HCT116 (cell line): ENCODE results near the gene ZNF333. TPM values are rescaled to one million over a fixed set of nuclear protein-coding genes. Genes with fewer than 3 reads are reported as not detected.

Experiments used
- ATAC-seq: fragments of 200-7000 bp; cut with Tn5 transposase; 2 replicates; pipeline ENCODE4 v1.9.1; 2020; ENCODE audit warnings: mild to moderate bottlenecking, moderate library complexity
- BruUV-seq: library from RNA; stranded (reverse); fragments of 400-500 nt; replicated peaks from 2 replicates; lab custom pipeline; 2021; lab: Mats Ljungman, UMichigan
- CTCF ChIA-PET: fragments of 300-600 bp; sonication (Branson Sonifier 250); formaldehyde crosslinking; loops from one replicate; lab custom pipeline; 2021; ENCODE audit warnings: antibody characterized with exemption; lab: Charles Lee
- POLR2A ChIA-PET: fragments of 300-600, 350-600 bp; sonication (Branson Sonifier 250); formaldehyde crosslinking; loops from one replicate; lab custom pipeline; 2021; ENCODE audit warnings: antibody characterized with exemption; lab: Charles Lee
- RAD21 ChIA-PET, 2 experiments: fragments of 300-600 bp; sonication (Branson Sonifier 250); formaldehyde crosslinking; loops; one replicate each; lab custom pipeline; 2023; ENCODE audit warnings: low total read pairs in 2 of 2; ENCODE audit not compliant: uncharacterized antibody in 2 of 2, unreplicated experiment in 2 of 2, low non-redundant PET in 1 of 2; lab: Charles Lee
- DNase-seq: peaks from one replicate; pipeline ENCODE4 v3.0.0-alpha.2; 2010; ENCODE audit warnings: low read depth, low spot score
- H2AFZ ChIP-seq: fragments of 200-600 bp; shearing (Covaris generic), sonication (generic); 2 replicates; pipeline ENCODE4 v1.6.1; 2017; ENCODE audit warnings: low read depth, mixed run types, mixed read lengths, antibody characterized with exemption, low read length; ENCODE audit not compliant: poor library complexity, severe bottlenecking
- H3K27ac ChIP-seq: 2 replicates; pipeline ENCODE4 v1.5.1; 2012; ENCODE audit warnings: low read depth, low read length
- H3K27me3 ChIP-seq: fragments of 200-600 bp; sonication (generic); 2 replicates; pipeline ENCODE4 v1.6.1; 2016; ENCODE audit warnings: mixed run types, low read length, mixed read lengths; ENCODE audit not compliant: insufficient read depth
- H3K36me3 ChIP-seq, 2 experiments: fragments of 200-500 bp in 1 of 2; fragments of 200-600 bp in 1 of 2; sonication (Bioruptor generic) in 1 of 2; sonication (generic) in 1 of 2; 2 replicates each; pipeline versions ENCODE4 v1.5.1 to v1.6.1; 2014 to 2016; ENCODE audit warnings: low read length in 2 of 2, inconsistent platforms in 1 of 2, mixed read lengths in 1 of 2, mixed run types in 1 of 2; ENCODE audit not compliant: insufficient read depth in 2 of 2, control insufficient read depth in 1 of 2
- H3K4me1 ChIP-seq, 2 experiments: fragments of 200-600 bp in 1 of 2; sonication (generic) in 1 of 2; 2 replicates each; pipeline versions ENCODE4 v1.5.1 to v1.6.1; 2012 to 2017; ENCODE audit warnings: low read length in 2 of 2, inconsistent platforms in 1 of 2, mild to moderate bottlenecking in 1 of 2, mixed read lengths in 1 of 2, mixed run types in 1 of 2, moderate library complexity in 1 of 2; ENCODE audit not compliant: insufficient read depth in 2 of 2, control insufficient read depth in 1 of 2
- H3K4me2 ChIP-seq: fragments of 200-600 bp; sonication (generic); 2 replicates; pipeline ENCODE4 v1.6.1; 2017; ENCODE audit warnings: mixed run types, low read length, mixed read lengths
- H3K4me3 ChIP-seq, 2 experiments: fragments of 200-600 bp in 1 of 2; sonication (generic) in 1 of 2; replicated peaks in 1 of 2; 2 replicates each; pipeline ENCODE4 v1.5.1; 2011 to 2016; ENCODE audit warnings: low read length in 2 of 2, control low read depth in 1 of 2, low read depth in 1 of 2, mild to moderate bottlenecking in 1 of 2, mixed read lengths in 1 of 2, mixed run types in 1 of 2
- H3K79me2 ChIP-seq: fragments of 200-600 bp; sonication (generic); 2 replicates; pipeline ENCODE4 v1.6.1; 2017; ENCODE audit warnings: mild to moderate bottlenecking, mixed run types, low read length, moderate library complexity, mixed read lengths; ENCODE audit not compliant: insufficient read depth
- H3K9ac ChIP-seq: fragments of 200-600 bp; sonication (generic); 2 replicates; pipeline ENCODE4 v1.6.1; 2016; ENCODE audit warnings: low read length, mixed read lengths
- H3K9me2 ChIP-seq: fragments of 200-600 bp; sonication (generic), shearing (Covaris generic); 2 replicates; pipeline ENCODE4 v1.6.1; 2017; ENCODE audit warnings: mixed run types, mild to moderate bottlenecking, moderate library complexity; ENCODE audit not compliant: insufficient read depth
- H3K9me3 ChIP-seq, 2 experiments: fragments of 200-500 bp in 1 of 2; fragments of 200-600 bp in 1 of 2; sonication (Bioruptor generic) in 1 of 2; sonication (generic) in 1 of 2; 2 replicates each; pipeline ENCODE4 v1.6.1; 2014 to 2017; ENCODE audit warnings: low read length in 2 of 2, mixed read lengths in 2 of 2, inconsistent platforms in 1 of 2, low read depth in 1 of 2, mild to moderate bottlenecking in 1 of 2, mixed run types in 1 of 2, moderate library complexity in 1 of 2; ENCODE audit not compliant: control insufficient read depth in 1 of 2, insufficient read depth in 1 of 2
- H4K20me1 ChIP-seq: fragments of 200-600 bp; sonication (generic), shearing (Covaris generic); 2 replicates; pipeline ENCODE4 v1.6.1; 2017; ENCODE audit warnings: mixed run types, mild to moderate bottlenecking, moderate library complexity; ENCODE audit not compliant: insufficient read depth
- EZH2phosphoT487 ChIP-seq: fragments of 200-600 bp; IDR thresholded peaks from 2 replicates; pipeline ENCODE4 v1.6.1; 2018; ENCODE audit warnings: antibody characterized with exemption, borderline replicate concordance
- FOSL1 ChIP-seq: IDR thresholded peaks from 2 replicates; pipeline ENCODE4 v1.6.1; 2012; ENCODE audit warnings: low read depth
- POLR2A ChIP-seq: IDR thresholded peaks from 2 replicates; pipeline ENCODE4 v1.7.0; 2011; ENCODE audit warnings: borderline replicate concordance; ENCODE audit not compliant: insufficient read depth, insufficient read length; ENCODE audit errors: extremely low read depth
- RAD21 ChIP-seq: IDR thresholded peaks from 2 replicates; pipeline ENCODE4 v1.6.1; 2012; ENCODE audit warnings: low read depth, mild to moderate bottlenecking
- SIN3A ChIP-seq: IDR thresholded peaks from 2 replicates; pipeline ENCODE4 v1.6.1; 2012; ENCODE audit warnings: low read depth
- SP1 ChIP-seq: IDR thresholded peaks from 2 replicates; pipeline ENCODE4 v1.6.1; 2012; ENCODE audit warnings: low read depth
- SRF ChIP-seq: IDR thresholded peaks from 2 replicates; pipeline ENCODE4 v1.6.1; 2012; ENCODE audit warnings: low read depth
- TCF7L2 ChIP-seq: IDR thresholded peaks from 2 replicates; pipeline ENCODE4 v1.7.0; 2011; ENCODE audit warnings: borderline replicate concordance, inconsistent platforms; ENCODE audit not compliant: insufficient read depth, insufficient read length; ENCODE audit errors: extremely low read depth
- ZFX ChIP-seq: fragments of 450-650 bp; IDR thresholded peaks from 2 replicates; pipeline ENCODE4 v1.6.1; 2017
- intact Hi-C: fragments of 100-400 bp; cut with micrococcal nuclease; formaldehyde crosslinking; loops from 2 replicates; pipeline ENCODE4 v1.10.0; 2022
- total RNA-seq: library from RNA; stranded (reverse); gene quantifications from one replicate; pipeline ENCODE4 v1.2.1, GENCODE V29; 2021; ENCODE audit not compliant: unreplicated experiment
- TF ChIP-seq, protein P1 (sequence below), 3 experiments: fragments of 200-600 bp in 1 of 3; sonication (generic) in 1 of 3; IDR thresholded peaks in 2 of 3; conservative IDR thresholded peaks in 1 of 3; 2 replicates each; pipeline ENCODE4 v1.5.1; 2012 to 2017; ENCODE audit warnings: low read depth in 2 of 3, low read length in 2 of 3, antibody characterized with exemption in 1 of 3, borderline replicate concordance in 1 of 3, control low read depth in 1 of 3, mild to moderate bottlenecking in 1 of 3, mixed read lengths in 1 of 3, mixed run types in 1 of 3, moderate library complexity in 1 of 3; ENCODE audit not compliant: insufficient read depth in 1 of 3
- TF ChIP-seq, protein P2 (sequence below): IDR thresholded peaks from 2 replicates; pipeline ENCODE4 v1.6.1; 2011; ENCODE audit warnings: mild to moderate bottlenecking, low read length, moderate library complexity; ENCODE audit not compliant: insufficient replicate concordance; ENCODE audit errors: extremely low read depth
- TF ChIP-seq, protein P3 (sequence below): IDR thresholded peaks from 2 replicates; pipeline ENCODE4 v1.6.1; 2012

ZNF333 gene
- total RNA-seq, 1 experiment from 2014 or later: 9.2 TPM

DNA sequence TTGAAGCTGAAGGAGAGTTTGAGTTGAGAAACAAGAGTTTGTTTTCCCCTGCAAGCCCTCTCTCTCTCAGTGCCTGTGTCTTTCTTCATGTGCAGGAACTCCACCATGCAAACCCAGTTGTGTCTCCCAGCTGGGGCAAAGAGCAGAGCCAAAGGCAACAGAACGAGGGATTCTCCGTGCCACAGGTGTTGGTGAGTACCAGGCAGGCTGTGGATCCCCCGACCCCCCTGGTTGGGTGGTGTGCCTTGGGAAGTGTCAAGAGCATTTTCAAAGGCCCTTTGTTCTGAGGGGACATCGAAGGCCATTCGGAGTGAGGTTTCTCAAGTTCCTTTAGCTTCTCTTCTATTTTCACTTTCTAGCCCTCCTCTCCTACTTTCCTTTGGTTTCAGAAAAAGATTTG, 5.6 kb downstream of the ZNF333 start:
- TF ChIP-seq FOSL1 (no peak), SP1 (no peak), RAD21 (no peak), ZFX (no peak), SIN3A (no peak), POLR2A (no peak), SRF (no peak), EZH2phosphoT487 (no peak), TCF7L2 (no peak)
- TF ChIP-seq, protein P1, sequence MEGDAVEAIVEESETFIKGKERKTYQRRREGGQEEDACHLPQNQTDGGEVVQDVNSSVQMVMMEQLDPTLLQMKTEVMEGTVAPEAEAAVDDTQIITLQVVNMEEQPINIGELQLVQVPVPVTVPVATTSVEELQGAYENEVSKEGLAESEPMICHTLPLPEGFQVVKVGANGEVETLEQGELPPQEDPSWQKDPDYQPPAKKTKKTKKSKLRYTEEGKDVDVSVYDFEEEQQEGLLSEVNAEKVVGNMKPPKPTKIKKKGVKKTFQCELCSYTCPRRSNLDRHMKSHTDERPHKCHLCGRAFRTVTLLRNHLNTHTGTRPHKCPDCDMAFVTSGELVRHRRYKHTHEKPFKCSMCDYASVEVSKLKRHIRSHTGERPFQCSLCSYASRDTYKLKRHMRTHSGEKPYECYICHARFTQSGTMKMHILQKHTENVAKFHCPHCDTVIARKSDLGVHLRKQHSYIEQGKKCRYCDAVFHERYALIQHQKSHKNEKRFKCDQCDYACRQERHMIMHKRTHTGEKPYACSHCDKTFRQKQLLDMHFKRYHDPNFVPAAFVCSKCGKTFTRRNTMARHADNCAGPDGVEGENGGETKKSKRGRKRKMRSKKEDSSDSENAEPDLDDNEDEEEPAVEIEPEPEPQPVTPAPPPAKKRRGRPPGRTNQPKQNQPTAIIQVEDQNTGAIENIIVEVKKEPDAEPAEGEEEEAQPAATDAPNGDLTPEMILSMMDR (IDR thresholded peaks at IDR 0.05 in 2 of 3, conservative IDR thresholded peaks at IDR 0.05 in 1 of 3; ENCODE audit: borderline replicate concordance in 1 of 3, insufficient read depth in 1 of 3, low read depth in 2 of 3, low read length in 2 of 3): no peak
- TF ChIP-seq, protein P2, sequence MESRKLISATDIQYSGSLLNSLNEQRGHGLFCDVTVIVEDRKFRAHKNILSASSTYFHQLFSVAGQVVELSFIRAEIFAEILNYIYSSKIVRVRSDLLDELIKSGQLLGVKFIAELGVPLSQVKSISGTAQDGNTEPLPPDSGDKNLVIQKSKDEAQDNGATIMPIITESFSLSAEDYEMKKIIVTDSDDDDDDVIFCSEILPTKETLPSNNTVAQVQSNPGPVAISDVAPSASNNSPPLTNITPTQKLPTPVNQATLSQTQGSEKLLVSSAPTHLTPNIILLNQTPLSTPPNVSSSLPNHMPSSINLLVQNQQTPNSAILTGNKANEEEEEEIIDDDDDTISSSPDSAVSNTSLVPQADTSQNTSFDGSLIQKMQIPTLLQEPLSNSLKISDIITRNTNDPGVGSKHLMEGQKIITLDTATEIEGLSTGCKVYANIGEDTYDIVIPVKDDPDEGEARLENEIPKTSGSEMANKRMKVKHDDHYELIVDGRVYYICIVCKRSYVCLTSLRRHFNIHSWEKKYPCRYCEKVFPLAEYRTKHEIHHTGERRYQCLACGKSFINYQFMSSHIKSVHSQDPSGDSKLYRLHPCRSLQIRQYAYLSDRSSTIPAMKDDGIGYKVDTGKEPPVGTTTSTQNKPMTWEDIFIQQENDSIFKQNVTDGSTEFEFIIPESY: no peak
- TF ChIP-seq, protein P3, sequence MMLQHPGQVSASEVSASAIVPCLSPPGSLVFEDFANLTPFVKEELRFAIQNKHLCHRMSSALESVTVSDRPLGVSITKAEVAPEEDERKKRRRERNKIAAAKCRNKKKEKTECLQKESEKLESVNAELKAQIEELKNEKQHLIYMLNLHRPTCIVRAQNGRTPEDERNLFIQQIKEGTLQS: no peak
- no peak for ATAC-seq
- CTCF ChIA-PET: no interaction called here

More for the DNA sequence above, 5.6 kb downstream of the ZNF333 start:
- H3K79me2 ChIP-seq: no peaks in the 10 kb centered on the region; the same call in 1 of the 2 replicates
- POLR2A ChIA-PET: no interaction called here
- H3K36me3 ChIP-seq: peaks cover 0 to 7% of the 10 kb centered on the region in 2 experiments; a peak in 2 of 4 replicates
- no peaks in the 10 kb centered on the region for H3K9me2 ChIP-seq
- no peak for DNase-seq
- no peak overlapping the region for H3K27ac ChIP-seq
- no peak overlapping the region for H3K4me3 ChIP-seq
- H3K4me1 ChIP-seq: no peaks in the 10 kb centered on the region; a peak in 1 of 4 replicates
- H3K9me3 ChIP-seq: no peaks in the 10 kb centered on the region
- no peak overlapping the region for H3K4me2 ChIP-seq
- intact Hi-C loops: no loop called here
- no TSS peak for BruUV-seq
- RAD21 ChIA-PET: no interaction called here
- H3K9ac ChIP-seq: no peak overlapping the region
- no peaks in the 10 kb centered on the region for H3K27me3 ChIP-seq
- H4K20me1 ChIP-seq: no peaks in the 10 kb centered on the region
- H2AFZ ChIP-seq: no peak overlapping the region
